ENCODE results near the gene SLF2. TPM values are rescaled to one million over a fixed set of nuclear protein-coding genes. Genes with fewer than 3 reads are reported as not detected.
A peak's percentile ranks its signal among the peaks of the same experiment; 100 is the strongest.

Gene SLF2
- total RNA-seq, 2 donors from 2014 or later = 47.4 to 52.6 TPM

DNA sequence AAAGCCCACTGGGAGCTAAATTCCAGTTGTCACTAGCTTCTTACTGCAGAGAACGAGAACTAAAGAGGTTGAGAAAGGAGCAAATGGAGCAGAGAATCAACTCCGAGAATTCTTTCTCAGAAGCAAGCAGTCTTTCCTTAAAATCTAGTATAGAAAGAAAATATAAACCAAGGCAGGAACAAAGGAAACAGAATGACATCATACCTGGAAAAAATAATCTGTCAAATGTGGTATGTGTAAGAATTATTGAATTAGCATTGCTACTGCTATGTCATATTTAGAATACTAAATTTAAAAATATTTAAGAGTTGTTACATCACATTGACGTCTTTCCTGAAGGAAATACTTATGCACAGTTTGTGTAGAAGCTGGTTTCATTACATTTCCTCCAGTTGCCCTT is 4.3 kb downstream of the SLF2 start:
- no peak for DNase-seq
- peaks cover 36% of the 10 kb centered on the region for H3K4me1 Mint-ChIP-seq (ENCODE audit: low read depth)
- H3K9me3 Mint-ChIP-seq = no peaks in the 10 kb centered on the region
- ATAC-seq (replicated peaks in 1 of 2) = no peak
- no peak overlapping the region for H3K27ac Mint-ChIP-seq
- no peaks in the 10 kb centered on the region for H3K27me3 Mint-ChIP-seq (ENCODE audit: low read depth)
- peaks cover 4 to 33% of the 10 kb centered on the region in 2 donors for H3K36me3 Mint-ChIP-seq (ENCODE audit: insufficient read depth in 2 of 2)
- H3K4me3 Mint-ChIP-seq = no peak overlapping the region

DNA sequence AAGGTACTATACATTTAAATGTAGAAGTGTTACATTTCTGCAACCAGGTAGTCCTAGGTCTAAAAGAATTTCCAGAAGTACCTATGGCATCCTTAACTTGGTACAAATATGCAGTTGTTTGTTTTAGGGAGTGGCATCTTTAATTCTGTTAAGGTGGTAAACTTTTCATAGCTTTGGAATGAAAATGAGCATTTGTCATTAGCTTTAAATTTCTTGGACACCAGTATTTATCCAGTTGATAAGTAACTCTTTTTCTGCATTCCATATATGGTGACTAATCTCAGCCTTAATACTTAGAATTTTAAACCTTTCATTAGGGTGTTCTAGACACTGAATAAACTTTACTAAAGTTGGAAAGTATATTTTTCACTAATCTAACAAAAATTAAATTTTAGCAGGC is 10.8 kb downstream of the SLF2 start:
- DNase-seq = no peak
- H3K4me1 Mint-ChIP-seq (ENCODE audit: low read depth) = peaks cover 5% of the 10 kb centered on the region
- peaks cover 2 to 35% of the 10 kb centered on the region in 2 donors for H3K36me3 Mint-ChIP-seq (ENCODE audit: insufficient read depth in 2 of 2)
- H3K27me3 Mint-ChIP-seq (ENCODE audit: low read depth) = no peaks in the 10 kb centered on the region
- H3K27ac Mint-ChIP-seq = no peak overlapping the region
- H3K4me3 Mint-ChIP-seq = no peak overlapping the region
- H3K9me3 Mint-ChIP-seq = no peaks in the 10 kb centered on the region
- no peak for ATAC-seq (replicated peaks in 1 of 2)

GRCh38 chr10:100927266-100927665 is 14.5 kb downstream of the SLF2 start:
- Mint-ChIP-seq H3K4me3 (no peak overlapping the region), H3K27me3 (ENCODE audit: low read depth) (no peaks in the 10 kb centered on the region), H3K4me1 (ENCODE audit: low read depth) (peaks cover 5% of the 10 kb centered on the region), H3K9me3 (no peaks in the 10 kb centered on the region), H3K27ac (no peak overlapping the region), H3K36me3 (ENCODE audit: insufficient read depth in 2 of 2) (peaks cover 6 to 37% of the 10 kb centered on the region in 2 donors)
- DNase-seq (no peak), ATAC-seq (replicated peaks in 1 of 2) (no peak)

GRCh38 chr10:100928039-100928438 is 15.3 kb downstream of the SLF2 start:
- ATAC-seq (replicated peaks in 1 of 2) = no peak
- H3K4me1 Mint-ChIP-seq (ENCODE audit: low read depth) = peaks cover 5% of the 10 kb centered on the region
- no peak overlapping the region for H3K27ac Mint-ChIP-seq
- H3K9me3 Mint-ChIP-seq = no peaks in the 10 kb centered on the region
- DNase-seq = no peak
- no peak overlapping the region for H3K4me3 Mint-ChIP-seq
- peaks cover 6 to 34% of the 10 kb centered on the region in 2 donors for H3K36me3 Mint-ChIP-seq (ENCODE audit: insufficient read depth in 2 of 2)
- H3K27me3 Mint-ChIP-seq (ENCODE audit: low read depth) = no peaks in the 10 kb centered on the region

DNA sequence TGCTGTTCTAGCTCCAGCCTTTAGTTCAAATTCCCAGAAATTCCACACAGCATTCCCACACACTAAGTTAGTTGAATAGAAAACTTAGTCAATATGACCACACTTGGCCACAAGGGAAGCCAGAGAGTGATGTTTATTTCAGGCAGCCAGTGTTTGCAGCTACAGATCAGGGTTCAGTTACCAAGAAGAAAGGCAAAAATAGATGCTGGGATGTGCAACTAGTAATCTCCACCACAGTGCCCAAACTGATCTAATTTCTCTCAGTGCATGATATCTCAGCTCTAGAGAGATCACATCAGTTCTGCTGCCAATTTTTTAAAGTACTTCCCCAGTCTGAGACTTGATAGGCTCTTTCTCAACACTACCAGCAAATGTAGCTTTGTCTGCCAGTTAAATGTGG is 17.6 kb downstream of the SLF2 start:
- peaks cover 5% of the 10 kb centered on the region for H3K4me1 Mint-ChIP-seq (ENCODE audit: low read depth)
- H3K36me3 Mint-ChIP-seq (ENCODE audit: insufficient read depth in 2 of 2) = peaks cover 4 to 32% of the 10 kb centered on the region in 2 donors
- ATAC-seq (replicated peaks in 1 of 2) (no peak), DNase-seq (no peak)
- H3K4me3 Mint-ChIP-seq = no peak overlapping the region
- no peaks in the 10 kb centered on the region for H3K9me3 Mint-ChIP-seq
- peak overlapping the region; percentile 22 for H3K27ac Mint-ChIP-seq
- no peaks in the 10 kb centered on the region for H3K27me3 Mint-ChIP-seq (ENCODE audit: low read depth)

DNA sequence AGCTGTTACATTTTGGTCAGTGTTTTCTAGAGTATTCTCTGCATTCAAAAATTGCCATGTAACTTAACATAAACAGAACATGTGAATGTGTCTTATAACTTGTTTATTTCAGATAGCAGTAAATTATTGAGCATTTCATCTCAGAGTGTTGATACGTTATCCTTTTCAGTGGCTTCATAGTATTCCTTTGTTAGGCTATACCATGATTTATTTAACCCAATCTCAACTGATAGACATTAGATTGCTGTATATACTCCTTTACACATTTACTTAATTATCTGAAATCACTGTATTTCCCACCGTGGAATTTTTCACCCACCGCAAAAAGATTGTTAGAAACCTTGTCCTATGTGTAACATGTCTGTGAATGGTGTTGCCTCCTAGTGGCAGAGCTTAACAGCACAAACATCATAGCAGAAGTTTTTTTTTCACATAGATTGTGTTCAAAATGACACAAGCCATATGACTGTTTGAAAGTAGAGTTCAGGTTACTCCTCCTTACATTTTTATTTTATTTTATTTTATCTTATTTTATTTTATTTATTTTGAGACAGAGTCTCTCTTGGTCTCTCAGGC is 21.4 kb downstream of the SLF2 start:
- H3K9me3 Mint-ChIP-seq = no peaks in the 10 kb centered on the region
- no peak for DNase-seq
- no peak overlapping the region for H3K4me3 Mint-ChIP-seq
- H3K27me3 Mint-ChIP-seq (ENCODE audit: low read depth) = no peaks in the 10 kb centered on the region
- no peak for ATAC-seq (replicated peaks in 1 of 2)
- H3K27ac Mint-ChIP-seq = no peak overlapping the region
- H3K36me3 Mint-ChIP-seq (ENCODE audit: insufficient read depth in 2 of 2) = peaks cover 4 to 21% of the 10 kb centered on the region in 2 donors
- H3K4me1 Mint-ChIP-seq (ENCODE audit: low read depth) = no peaks in the 10 kb centered on the region

- Mint-ChIP-seq H3K9me3 (no peaks in the 10 kb centered on the region), H3K36me3 (ENCODE audit: insufficient read depth in 2 of 2) (peaks cover 4 to 32% of the 10 kb centered on the region in 2 donors), H3K4me3 (no peak overlapping the region), H3K27me3 (ENCODE audit: low read depth) (no peaks in the 10 kb centered on the region), H3K4me1 (ENCODE audit: low read depth) (peaks cover 14% of the 10 kb centered on the region), H3K27ac (no peak overlapping the region)
- DNase-seq (no peak), ATAC-seq (replicated peaks in 1 of 2) (no peak)
Measured at GRCh38 chr10:100939763-100940344, 27.1 kb downstream of the SLF2 start.

DNA sequence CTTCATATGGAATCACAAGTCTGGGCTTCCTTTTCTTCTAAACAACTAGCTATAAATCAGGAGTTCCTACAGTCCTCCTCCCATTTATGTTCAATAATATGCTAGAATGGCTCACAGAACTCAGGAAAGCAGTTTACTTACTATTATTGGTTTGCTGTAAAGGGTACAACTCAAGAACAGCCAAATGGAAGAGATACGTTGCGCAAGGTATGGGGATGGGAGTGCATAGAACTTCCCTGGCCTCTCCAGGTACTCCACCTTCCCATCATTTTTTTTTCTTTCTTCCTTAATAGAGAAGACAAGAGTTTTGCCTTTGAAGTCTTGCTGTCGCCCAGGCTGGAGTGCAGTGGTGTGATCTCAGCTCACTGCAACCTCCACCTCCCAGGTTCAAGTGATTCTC is 29.5 kb downstream of the SLF2 start:
- DNase-seq (no peak), ATAC-seq (replicated peaks in 1 of 2) (no peak)
- H3K36me3 Mint-ChIP-seq (ENCODE audit: insufficient read depth in 2 of 2) = peaks cover 4 to 44% of the 10 kb centered on the region in 2 donors
- H3K27me3 Mint-ChIP-seq (ENCODE audit: low read depth) = no peaks in the 10 kb centered on the region
- no peak overlapping the region for H3K27ac Mint-ChIP-seq
- H3K4me1 Mint-ChIP-seq (ENCODE audit: low read depth) = peaks cover 14% of the 10 kb centered on the region
- H3K9me3 Mint-ChIP-seq = no peaks in the 10 kb centered on the region
- no peak overlapping the region for H3K4me3 Mint-ChIP-seq

GRCh38 chr10:100943508-100943907 is 30.7 kb downstream of the SLF2 start:
- H3K4me3 Mint-ChIP-seq = peak overlapping the region; percentile 15 to 20
- peaks cover 4 to 43% of the 10 kb centered on the region in 2 donors for H3K36me3 Mint-ChIP-seq (ENCODE audit: insufficient read depth in 2 of 2)
- no peaks in the 10 kb centered on the region for H3K9me3 Mint-ChIP-seq
- H3K4me1 Mint-ChIP-seq (ENCODE audit: low read depth) = peaks cover 14% of the 10 kb centered on the region
- H3K27me3 Mint-ChIP-seq (ENCODE audit: low read depth) = no peaks in the 10 kb centered on the region
- DNase-seq (no peak), ATAC-seq (replicated peaks in 1 of 2) (peak in 1 of 2 donors; percentile 20)
- H3K27ac Mint-ChIP-seq = peak overlapping the region; percentile 57

DNA sequence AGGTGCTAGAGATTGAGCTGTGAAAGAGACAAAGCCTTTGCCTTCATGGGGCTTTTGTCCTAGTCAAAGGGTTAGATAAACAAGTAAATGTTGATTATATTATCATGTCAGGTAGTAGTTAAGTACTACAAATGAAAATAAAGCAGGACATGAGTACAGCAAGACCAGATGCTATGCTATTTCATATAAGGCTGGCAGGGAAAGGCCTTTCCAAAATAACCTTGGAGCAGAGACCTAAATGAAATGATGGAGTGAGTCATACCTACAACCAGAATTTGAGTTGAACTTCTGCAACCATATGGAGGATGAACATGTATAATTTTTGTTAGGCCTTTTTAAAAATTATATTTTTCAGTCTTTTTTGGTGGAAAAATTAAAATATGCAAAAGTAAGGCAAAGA is 33.0 kb downstream of the SLF2 start:
- Mint-ChIP-seq H3K9me3 (no peaks in the 10 kb centered on the region), H3K27me3 (ENCODE audit: low read depth) (no peaks in the 10 kb centered on the region), H3K27ac (no peak overlapping the region), H3K36me3 (ENCODE audit: insufficient read depth in 2 of 2) (peaks cover 5 to 35% of the 10 kb centered on the region in 2 donors), H3K4me3 (no peak overlapping the region), H3K4me1 (ENCODE audit: low read depth) (peaks cover 14% of the 10 kb centered on the region)
- no peak for ATAC-seq (replicated peaks in 1 of 2)
- no peak for DNase-seq

GRCh38 chr10:100948916-100949315 is 36.2 kb downstream of the SLF2 start:
- H3K27ac Mint-ChIP-seq = no peak overlapping the region
- ATAC-seq (replicated peaks in 1 of 2) (no peak), DNase-seq (no peak)
- no peak overlapping the region for H3K4me3 Mint-ChIP-seq
- no peaks in the 10 kb centered on the region for H3K9me3 Mint-ChIP-seq
- H3K36me3 Mint-ChIP-seq (ENCODE audit: insufficient read depth in 2 of 2) = peaks cover 5 to 28% of the 10 kb centered on the region in 2 donors
- H3K27me3 Mint-ChIP-seq (ENCODE audit: low read depth) = no peaks in the 10 kb centered on the region
- peaks cover 8% of the 10 kb centered on the region for H3K4me1 Mint-ChIP-seq (ENCODE audit: low read depth)

- Mint-ChIP-seq H3K4me1 (ENCODE audit: low read depth) (peaks cover 5% of the 10 kb centered on the region), H3K27ac (no peak overlapping the region), H3K4me3 (no peak overlapping the region), H3K9me3 (no peaks in the 10 kb centered on the region), H3K36me3 (ENCODE audit: insufficient read depth in 2 of 2) (peaks cover 8 to 27% of the 10 kb centered on the region in 2 donors), H3K27me3 (ENCODE audit: low read depth) (no peaks in the 10 kb centered on the region)
- DNase-seq (no peak), ATAC-seq (replicated peaks in 1 of 2) (no peak)
Measured at GRCh38 chr10:100960251-100960650, 47.5 kb downstream of the SLF2 start.

DNA sequence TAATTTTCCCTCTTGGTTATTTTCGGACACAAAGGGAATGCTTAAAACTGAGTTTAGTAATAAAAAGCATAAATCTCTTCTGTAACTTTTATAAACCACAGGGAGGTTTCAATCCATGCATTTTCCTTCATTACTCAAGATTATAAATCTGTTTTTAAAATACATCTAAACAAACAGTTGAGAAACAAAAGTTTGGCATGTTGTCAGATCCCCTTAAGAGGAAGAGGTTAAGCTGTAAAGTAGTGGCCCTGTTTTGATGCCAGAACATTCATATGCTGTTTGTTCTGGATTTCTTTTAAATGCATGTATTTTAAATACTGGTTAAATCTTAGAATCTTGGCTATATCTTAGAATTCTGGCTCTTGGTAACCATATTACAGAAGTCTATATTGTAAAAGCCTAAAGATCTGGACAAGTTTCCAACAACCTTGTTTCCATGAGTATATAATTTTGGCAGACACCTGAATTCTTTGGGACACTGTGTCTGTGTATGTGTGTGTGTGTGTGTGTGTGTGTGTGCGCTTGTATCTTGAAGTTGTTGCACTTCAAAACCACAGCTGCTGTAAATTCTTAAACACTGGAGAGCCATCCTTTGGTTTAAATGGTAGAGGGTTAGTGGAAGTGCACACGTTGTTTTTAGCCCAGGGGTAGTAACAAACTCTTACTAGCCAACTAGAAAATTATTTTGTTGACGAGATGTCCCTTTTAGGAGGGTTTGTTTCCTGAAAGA is 49.8 kb downstream of the SLF2 start:
- no peak overlapping the region for H3K4me3 Mint-ChIP-seq
- H3K4me1 Mint-ChIP-seq (ENCODE audit: low read depth) = peaks cover 3% of the 10 kb centered on the region
- H3K9me3 Mint-ChIP-seq = no peaks in the 10 kb centered on the region
- no peak for DNase-seq
- no peak overlapping the region for H3K27ac Mint-ChIP-seq
- no peak for ATAC-seq (replicated peaks in 1 of 2)
- H3K27me3 Mint-ChIP-seq (ENCODE audit: low read depth) = no peaks in the 10 kb centered on the region
- peaks cover 8 to 20% of the 10 kb centered on the region in 2 donors for H3K36me3 Mint-ChIP-seq (ENCODE audit: insufficient read depth in 2 of 2)

Data from activated T-cell treated with anti-CD3 and anti-CD28 coated beads, Interleukin-2, amount 50 U/mL, for 72 hours (primary cell).